Right renal pelvis (tissue), 4 donors: Measurements from ENCODE around the gene WIPF2. TPM values are rescaled to one million over a fixed set of nuclear protein-coding genes. Genes with fewer than 3 reads are reported as not detected.
A peak's percentile ranks its signal among the peaks of the same experiment; 100 is the strongest.

Experiments
- DNase-seq, 4 donors: peaks; one replicate each; pipeline ENCODE4 v3.0.0-alpha.2; 2013; ENCODE audit warnings: low read depth in 4 of 4, low spot score in 3 of 4, missing footprints in 1 of 4
- polyA plus RNA-seq, 4 donors: library from polyadenylated mRNA; unstranded; fragments of 120-200 nt; gene quantifications; one replicate each; pipeline ENCODE4 v1.2.1, GENCODE V29; 2013; ENCODE audit not compliant: insufficient read length in 4 of 4

WIPF2 gene, protein sequence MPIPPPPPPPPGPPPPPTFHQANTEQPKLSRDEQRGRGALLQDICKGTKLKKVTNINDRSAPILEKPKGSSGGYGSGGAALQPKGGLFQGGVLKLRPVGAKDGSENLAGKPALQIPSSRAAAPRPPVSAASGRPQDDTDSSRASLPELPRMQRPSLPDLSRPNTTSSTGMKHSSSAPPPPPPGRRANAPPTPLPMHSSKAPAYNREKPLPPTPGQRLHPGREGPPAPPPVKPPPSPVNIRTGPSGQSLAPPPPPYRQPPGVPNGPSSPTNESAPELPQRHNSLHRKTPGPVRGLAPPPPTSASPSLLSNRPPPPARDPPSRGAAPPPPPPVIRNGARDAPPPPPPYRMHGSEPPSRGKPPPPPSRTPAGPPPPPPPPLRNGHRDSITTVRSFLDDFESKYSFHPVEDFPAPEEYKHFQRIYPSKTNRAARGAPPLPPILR
- 10 to 100 TPM; 29.4 to 32.0 (median 31.8) TPM for polyA plus RNA-seq

DNA sequence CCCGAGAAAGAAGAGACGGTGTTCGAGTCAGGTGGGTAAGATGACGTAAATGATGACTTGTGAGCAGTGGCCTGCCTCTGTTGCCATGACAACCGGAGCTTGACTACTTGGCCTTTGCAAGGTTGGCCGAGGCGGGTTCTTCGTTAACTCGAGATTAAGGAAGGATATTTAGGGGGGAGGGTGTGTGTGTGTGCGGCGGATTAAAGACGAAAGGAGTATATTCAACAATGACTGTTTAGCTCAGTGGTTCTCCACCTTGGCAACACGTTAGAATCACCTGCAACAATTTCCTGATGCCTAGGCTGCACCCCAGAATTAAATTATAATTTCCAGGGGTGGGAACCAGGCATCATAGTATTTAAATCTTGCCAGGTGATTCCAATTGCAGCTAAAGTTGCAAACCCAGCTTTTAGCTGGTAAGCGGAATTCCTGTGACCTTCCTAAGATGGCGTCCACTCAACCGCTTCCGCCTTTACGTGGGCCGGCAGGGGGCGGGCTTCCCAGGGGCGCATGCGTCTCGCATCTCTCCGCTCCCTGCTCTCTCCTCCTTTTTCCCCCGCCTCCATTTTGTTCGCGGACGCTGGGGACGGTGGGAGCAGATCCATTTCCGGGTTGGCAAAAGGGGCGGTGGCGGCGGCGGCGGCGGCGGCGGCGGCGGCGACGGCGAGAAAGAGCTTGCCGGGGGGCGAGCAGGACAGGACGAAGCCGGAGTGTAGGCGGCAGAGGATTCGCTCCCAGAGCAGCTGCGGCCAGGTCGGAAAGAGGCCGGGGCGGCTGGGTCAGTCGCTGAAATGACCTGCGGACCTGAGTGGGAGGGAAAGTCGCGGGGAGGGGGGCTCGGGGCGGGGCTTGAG is at the start of gene WIPF2:
TSS of gene WIPF2 (plus strand) at position 565 of the 854 bp plus-strand sequence. CDS start 37,156 bp downstream, outside the sequence.
- peak; percentile 94 to 98 (median 96) for DNase-seq

DNA sequence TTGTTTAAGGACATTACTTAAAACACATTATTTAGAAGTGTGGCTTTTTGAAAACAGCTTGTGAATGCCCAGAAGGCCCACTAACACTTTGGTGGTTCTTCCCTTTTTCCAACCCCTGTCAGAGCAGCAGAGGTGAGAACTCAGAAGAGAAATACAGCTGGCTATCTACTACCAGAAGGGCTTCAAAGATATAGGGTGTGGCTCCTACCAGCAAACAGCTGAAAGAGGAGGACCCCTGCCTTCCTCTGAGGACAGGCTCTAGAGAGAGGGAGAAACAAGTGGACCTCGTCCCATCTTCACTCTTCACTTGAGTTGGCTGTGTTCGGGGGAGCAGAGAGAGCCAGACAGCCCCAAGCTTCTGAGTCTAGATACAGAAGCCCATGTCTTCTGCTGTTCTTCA is 48.8 kb upstream of the WIPF2 start:
- DNase-seq: no peak

DNA sequence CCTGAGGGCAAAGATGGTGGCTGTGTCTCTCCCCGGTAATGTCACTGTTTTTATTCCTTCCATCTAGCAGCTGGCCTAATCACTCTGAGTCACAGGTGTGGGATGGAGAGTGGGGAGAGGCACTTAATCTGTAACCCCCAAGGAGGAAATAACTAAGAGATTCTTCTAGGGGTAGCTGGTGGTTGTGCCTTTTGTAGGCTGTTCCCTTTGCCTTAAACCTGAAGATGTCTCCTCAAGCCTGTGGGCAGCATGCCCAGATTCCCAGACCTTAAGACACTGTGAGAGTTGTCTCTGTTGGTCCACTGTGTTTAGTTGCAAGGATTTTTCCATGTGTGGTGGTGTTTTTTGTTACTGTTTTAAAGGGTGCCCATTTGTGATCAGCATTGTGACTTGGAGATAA is 47.4 kb upstream of the WIPF2 start:
- no peak for DNase-seq

DNA sequence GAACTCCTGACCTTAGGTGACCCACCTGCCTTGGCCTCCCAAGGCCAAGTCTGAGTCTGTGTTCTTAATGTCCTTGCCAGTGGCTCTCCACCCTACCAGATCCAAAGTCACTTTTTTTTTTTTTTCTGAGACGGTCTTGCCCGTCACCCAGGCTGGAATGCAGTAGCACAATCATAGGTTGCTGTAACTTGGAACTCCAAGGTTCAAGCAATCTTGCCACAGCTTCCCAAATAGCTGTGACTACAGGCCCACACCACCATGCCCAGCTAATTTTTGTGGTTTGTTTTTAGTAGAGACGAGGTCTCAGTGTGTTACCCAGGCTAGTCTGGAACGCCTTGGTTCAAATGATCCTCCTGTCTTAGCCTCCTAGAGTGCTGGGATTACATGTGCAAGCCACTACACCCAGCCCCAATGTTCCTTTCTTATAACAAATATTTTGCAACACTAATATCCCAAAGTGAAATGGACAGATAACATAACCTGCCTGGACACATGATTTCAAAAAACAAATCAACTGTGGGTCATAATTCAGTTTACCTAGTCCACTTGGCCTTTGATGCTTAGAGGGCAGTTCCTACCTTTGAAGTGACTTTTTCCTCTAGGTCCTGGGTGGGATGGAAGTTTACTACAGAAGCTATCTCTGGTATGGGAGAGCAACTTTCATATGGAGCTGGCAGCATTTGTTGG is 45.9 kb upstream of the WIPF2 start:
- DNase-seq: no peak

DNA sequence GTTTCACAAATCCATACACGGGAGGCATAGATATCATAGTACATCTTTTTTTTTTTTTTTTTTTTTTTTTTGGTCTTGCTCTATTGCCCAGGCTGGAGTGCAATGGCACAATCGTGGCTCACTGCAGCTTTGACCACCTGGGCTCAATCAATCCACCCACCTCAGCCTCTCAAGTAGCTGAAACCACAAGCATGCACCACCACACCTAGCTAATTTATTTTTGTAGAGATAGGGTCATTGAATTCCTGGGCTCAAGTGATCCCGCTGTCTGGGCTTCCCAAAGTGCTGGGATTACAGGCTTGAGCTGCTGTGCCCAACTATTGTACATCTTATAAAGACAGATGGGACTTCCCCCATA is 45.3 kb upstream of the WIPF2 start:
- DNase-seq: no peak

DNA sequence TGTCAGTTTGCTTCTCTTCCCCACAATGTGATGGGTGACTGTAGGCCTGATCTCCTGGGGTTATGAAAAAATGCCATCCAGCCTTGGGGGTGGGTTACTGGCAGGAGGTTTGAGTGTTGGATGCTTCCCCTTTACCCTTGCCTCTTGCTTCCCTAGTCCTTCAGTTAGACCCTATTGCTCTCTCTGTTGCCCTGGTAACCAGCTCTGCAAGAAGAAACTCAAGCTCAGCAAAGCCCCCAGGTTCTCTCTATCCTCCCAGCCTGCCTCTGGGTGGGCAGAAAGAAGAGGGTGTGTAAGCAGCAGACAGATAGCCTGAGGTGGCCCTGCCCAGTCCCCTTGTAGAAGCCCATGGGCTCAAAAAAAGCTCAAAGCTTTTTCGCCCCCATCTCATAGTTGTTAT is 44.6 kb upstream of the WIPF2 start:
- no peak for DNase-seq

DNA sequence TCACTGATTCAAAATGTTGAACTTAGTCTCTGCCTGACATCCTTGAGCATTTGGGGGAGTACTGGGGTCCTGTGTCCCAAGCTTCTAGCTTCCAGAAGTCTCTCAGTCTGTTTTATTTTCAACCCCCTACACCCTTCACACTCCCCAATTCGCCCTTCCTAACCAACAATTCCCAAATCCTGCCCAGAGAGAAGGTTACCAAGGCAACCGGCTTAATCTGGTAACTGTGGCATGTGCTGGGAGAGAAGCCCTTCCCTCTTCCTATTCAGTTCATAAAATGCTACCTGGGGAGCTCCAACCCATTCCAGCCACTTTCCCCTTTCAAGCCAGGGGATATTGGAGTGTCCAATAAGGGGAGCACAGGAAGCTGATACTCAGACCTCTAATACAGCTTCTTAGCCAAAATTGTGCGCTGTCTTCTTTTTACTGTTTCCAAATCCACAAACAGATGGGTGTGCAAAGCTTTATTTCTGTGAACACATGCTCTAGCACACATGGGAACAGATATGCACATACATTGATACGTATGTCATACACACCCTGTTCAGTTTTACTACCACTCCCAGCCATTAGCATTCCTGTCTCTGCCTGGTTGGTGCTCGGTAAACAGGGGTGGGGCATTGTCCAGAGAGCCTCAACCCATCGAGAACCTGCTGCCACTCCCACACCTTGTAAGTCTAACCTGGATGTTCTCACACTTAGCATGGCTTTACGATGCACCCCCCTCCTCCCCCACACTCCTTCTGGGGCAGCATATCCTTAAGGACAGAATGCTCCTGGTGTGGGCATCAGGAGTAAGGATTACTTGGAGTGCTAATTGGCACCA is 43.0 kb upstream of the WIPF2 start:
- DNase-seq: no peak

DNA sequence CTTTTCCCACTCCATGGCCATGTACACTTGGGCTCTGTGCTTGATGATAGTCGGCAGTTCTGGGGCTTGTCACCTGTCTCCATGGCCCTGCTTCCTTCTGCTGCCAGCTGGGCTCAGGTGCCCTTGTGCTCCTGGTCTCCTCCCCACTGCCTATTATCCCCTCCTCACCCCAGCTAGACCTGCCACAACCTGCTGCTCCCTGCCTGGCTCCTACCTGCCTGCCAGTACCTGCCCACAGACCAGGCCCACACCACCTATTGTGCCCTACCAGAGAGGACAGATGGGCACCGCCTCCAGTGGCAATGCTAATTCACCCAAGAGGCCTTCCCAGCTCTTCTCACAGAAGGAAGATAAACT is 42.4 kb upstream of the WIPF2 start:
- no peak for DNase-seq

DNA sequence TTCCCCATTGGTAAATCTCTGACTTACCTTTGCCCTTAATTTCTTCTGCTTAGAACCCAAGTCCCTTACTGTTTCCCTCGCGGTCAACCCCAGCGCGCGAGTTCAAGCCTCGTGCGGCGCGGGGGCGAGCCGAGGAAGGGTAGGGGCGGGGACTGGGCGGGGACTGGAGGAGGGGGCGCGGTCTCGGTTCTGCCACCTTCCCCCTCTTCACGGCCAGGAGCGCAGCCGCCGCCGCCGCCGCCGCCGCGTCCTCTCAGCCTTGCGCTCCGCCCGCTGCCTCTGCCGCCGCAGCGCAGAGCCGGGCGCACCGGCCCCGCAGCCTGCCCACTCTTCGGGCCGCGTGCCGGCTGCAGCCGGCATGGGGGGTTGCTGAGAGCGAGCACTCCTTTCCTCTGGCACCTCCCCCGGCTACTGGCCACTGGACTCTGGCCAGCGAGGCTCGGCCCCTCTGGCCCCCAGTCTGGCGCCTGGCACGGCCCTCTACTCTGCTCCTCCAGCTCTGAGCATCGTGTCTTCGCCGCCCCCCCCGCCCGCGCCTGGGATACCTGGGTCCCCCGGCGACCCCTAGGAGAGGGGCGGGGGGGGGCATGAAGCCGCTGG is 41.7 kb upstream of the WIPF2 start, which contains the start of gene RAPGEFL1:
TSS of gene RAPGEFL1 (plus strand) at position 196 of the 600 bp plus-strand sequence. CDS start at position 588, 392 bp downstream.
- peak in 1 of 4 donors; percentile 47 for DNase-seq

DNA sequence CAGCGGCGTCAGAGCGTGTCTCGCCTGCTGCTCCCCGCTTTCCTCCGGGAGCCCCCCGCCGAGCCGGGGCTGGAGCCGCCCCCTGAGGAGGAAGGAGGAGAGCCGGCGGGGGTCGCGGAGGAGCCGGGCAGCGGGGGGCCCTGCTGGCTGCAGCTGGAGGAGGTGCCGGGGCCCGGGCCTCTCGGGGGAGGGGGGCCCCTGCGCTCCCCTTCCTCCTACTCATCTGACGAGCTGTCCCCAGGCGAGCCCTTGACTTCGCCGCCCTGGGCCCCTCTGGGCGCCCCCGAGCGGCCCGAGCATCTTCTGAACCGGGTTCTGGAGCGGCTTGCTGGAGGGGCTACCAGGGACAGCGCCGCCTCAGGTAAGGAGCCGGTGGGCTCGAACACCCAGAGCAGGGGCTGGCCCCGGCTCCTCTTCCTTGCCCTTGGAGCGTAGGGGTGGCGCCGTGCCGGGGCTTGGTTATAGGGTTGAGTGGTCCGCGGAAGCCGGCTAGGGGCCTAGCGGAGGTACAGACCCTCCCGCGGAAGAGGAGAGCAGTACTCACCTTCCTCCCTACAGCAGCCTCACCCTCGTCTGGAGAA is 41.0 kb upstream of the WIPF2 start:
- no peak for DNase-seq

DNA sequence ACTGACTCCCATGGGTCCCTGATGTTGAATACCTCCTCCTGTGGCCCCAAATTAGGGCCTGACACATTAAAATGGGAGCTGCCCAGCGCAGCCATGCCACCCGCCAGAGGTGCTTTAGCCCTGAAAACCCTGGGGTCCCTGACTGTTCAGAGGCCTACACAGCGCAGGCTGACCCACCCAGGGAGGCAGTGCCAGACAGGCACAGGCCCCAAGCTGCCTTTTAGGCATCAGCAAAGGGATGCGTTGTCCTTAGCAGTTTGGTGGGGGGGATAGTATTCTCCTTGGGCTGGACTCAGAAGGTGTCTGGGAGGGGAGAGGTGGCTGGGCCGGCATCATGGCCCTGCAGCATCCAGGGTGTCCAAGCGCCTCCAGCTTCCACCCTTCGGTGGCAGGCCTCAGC is 40.4 kb upstream of the WIPF2 start:
- DNase-seq: no peak

DNA sequence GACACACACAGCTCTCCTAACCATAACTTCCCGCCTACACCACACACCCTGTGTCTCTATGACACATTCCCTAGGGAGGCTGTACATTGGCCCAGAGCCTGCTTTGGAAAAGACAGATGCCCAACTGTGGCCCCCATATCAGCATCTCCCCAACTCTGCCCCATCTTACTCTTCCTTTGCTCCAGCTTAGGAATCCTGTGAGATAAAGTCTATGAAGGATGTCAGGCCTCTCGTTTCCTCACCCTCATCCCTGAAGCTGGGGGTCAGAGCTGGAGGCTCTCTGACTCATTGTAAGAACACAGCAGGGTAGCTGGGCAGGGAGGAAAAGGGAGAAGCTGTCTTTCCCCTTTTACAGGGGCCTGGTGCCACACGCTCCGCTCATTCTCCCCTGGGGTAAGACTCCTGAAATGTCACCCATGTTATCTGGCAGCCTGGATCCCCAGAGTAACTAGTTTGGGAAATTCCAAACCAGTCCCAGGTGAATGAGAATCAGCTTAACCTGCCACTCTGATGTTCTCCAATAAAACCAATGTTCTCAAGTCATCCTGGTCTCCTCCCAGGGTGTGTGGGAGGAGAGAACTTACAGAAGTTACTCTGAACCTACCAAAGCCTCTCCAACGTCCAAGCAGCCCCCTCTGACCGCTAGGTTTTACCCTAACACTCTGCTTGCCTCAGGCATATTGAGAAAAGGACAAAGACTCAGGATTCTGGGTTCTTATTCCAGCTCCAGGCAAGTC is 39.0 kb upstream of the WIPF2 start:
- no peak for DNase-seq

DNA sequence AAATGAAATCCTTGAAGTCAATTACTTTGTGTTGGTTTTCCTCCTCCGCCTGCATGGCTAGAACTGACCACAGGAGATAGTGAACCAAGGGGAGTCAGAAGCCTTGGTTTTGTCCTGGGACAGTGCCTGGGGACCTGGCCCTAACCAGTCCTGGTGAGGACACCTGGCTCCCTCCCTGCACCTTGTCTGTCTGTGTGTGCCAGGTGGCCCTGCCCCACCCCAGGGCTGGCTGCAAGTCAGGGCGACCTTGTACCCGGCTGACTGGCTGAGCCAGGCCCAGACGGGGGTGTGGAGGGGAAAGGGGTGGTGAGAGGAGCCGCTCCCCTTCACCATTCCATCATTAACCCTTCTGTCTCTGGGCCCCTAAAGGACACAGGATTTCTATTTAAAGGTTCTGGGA is 38.4 kb upstream of the WIPF2 start:
- no peak for DNase-seq

DNA sequence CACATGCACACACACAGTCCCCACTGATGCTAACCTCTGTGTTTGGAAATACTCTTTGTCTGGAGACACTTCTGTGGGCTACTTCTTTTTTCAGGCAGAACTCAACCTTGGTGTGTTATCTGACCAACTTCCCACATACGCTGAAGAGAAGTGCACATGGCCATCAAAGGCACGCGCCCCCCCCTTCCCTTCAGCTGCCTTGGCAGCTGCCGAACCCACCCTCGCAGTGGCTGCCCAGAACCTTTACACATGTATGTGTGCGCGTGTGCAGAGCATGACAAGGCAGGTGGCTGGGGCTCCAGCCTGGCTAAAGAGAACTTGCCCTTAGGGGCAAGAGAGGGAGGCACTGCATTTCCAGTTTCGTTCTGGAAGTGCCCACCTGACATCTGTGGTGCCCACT is 37.9 kb upstream of the WIPF2 start:
- DNase-seq: no peak

DNA sequence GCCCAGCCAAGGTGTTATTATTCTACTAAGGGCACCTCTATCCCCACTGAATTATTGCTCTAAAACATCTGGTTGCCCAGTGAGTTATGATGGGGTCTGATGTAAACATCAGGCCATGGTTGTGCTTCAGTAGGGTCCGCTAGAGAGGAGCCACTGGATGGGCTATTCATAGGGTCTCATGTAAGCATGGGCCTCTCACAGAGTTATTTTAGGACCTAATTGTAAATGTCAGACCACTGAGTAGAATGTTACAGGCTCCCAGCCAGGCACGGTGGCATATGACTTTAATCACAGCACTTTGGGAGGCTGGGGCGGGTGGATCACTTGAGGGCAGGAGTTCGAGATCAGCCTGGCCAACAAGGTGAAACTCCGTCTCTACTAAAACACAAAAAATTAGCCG is 36.5 kb upstream of the WIPF2 start:
- no peak for DNase-seq

DNA sequence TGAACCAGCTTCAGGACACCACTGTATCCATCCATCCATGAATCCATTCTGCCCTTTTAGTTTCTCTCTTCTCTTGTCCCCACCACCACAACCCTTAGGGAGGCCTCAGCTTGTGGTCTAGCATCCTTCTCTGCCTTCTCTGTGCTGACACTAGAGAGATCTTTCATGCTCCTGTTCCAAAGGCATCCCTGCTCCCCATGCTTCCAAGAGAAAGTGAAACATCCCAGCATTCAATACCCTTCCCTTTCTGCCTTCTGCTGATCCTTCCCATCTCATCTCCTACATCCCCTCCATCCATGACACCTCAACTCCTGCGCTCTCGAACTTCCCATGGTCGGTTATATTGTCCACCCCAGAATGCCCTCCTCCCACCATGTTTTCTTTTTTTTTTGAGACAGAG is 31.9 kb upstream of the WIPF2 start:
- DNase-seq: no peak

DNA sequence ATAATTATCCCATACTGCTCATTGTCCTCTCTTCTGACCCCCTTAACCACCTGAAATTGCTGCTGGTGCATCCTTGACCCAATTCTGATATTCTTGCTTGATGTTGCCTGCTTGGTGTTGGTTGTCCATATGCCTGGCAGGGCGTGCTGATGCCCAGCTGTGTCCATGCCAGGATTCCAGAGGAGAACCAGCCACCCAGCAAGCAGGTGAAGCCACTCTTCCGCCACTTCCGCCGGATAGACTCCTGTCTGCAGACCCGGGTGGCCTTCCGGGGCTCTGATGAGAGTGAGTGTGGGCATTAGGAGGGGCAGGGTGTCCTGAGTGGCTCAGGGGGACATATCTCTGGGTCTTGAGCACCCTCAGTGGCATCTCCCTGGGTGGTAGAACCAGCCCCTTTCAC is 30.4 kb upstream of the WIPF2 start:
- DNase-seq: no peak

DNA sequence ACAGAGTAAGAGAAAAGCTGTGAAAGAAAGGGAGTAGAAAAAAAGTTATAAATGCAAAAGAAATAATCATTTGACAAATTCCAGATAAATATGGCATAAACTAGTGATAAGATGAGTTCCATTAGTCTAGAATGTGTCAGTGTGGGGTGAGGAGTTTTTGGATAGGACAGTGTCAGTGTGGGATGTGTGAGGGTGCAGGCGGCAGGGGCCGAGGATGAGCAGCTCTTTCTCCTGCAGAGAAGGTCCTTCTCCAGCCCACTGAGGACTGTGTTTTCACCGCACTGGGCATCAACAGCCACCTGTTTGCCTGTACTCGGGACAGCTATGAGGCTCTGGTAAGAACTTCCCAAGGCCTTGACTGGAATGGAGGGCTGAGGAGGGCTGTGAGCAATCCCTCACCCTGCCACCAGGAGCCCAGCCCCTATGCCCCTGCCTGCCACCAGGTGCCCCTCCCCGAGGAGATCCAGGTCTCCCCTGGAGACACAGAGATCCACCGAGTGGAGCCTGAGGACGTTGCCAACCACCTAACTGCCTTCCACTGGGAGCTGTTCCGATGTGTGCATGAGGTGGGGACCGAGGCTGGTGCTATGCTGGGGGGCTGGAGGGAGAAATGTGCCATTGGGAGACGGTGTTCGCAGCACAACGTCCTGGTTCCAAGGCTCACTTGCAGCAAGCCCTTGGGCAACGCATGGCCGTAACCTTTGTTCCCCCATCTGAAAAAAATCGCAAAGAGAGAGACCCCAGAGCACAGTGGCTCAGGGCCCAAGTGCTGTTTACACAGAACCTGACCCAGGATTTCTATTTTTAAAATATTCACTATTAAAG is 28.7 kb upstream of the WIPF2 start:
- DNase-seq: no peak
